ENCODE results near the gene NTN3. TPM values are rescaled to one million over a fixed set of nuclear protein-coding genes. Genes with fewer than 3 reads are reported as not detected.

NTN3 gene
- polyA plus RNA-seq, 2 of the 4 experiments (the other 2 are of a cell fraction): not detected

- TF ChIP-seq POLR2A (IDR thresholded peaks at IDR 0.05; ENCODE audit: low read length) (no peak), JUNB (IDR thresholded peaks at IDR 0.05) (no peak)
Measured at GRCh38 chr16:2517954-2518605, 47.0 kb downstream of the NTN3 start (continued).

GRCh38 chr16:2518823-2519710 is 48.0 kb downstream of the NTN3 start:
- peak; percentile 2 to 35; a peak in 3 of 6 replicates for ATAC-seq
- POLR2A ChIA-PET: interaction anchor here (1.2 to 2.8 kb wide), 2 partner anchors 13 to 364 kb away, joined by 4 to 21 read pairs; partner anchors contain the start of genes CEMP1 and TRAF7

DNA sequence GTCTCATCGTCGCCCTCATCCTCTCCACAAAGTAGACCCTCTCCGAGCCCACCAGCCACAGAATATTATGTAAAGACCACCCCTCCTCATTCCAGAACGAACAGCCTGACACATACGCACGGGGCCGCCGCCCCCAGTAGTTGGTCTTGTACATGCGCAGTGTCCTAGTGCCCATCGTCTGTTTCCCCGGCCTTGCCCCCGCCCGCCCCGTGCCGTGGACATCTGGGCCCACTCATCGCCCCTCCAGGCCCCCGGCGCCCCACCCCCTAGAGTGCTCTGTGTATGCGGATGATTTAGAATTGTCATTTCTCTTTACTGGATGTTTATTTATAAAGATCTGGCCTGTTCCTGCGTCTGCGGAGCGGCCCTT is 48.6 kb downstream of the NTN3 start:
- CTCF ChIA-PET: interaction anchor here (3.6 kb wide), 1 partner anchor 18 kb away, joined by 13 read pairs; no protein-coding TSS in a partner anchor
- peak overlapping the region; percentile 64 to 96 for H3K27ac ChIP-seq
- peak in 1 of 2 experiments; percentile 3; a peak in 2 of 6 replicates for ATAC-seq

More at GRCh38 chr16:2518823-2519710, 48.0 kb downstream of the NTN3 start:
- CTCF ChIA-PET: interaction anchor here (1.4 to 3.6 kb wide), 2 partner anchors 12 to 18 kb away, joined by 6 to 13 read pairs; partner anchors contain the start of gene CEMP1
- Histone ChIP-seq H3K27ac (peak overlapping the region in 1 of 2 experiments; percentile 96; a peak in 1 of 6 replicates), H3K4me3 (no peak overlapping the region), H3K9me3 (no peaks in the 10 kb centered on the region), H3K4me1 (peaks cover 40% of the 10 kb centered on the region), H3K4me2 (peak overlapping the region; percentile 87)
- FAIRE-seq (no peak), DNase-seq (ENCODE audit: low read depth in 1 of 2, low spot score in 1 of 2) (no peak)
- WGBS (ENCODE audit: missing lambda C conversion rate): 94% methylated on average over 35 of the region's 39 CpGs
- no peak for TF ChIP-seq RNF2 (IDR thresholded peaks at IDR 0.05; ENCODE audit: borderline replicate concordance, low read depth)
- TF ChIP-seq MAFK (IDR thresholded peaks at IDR 0.05; ENCODE audit: partially characterized antibody): no peak
- no peak for TF ChIP-seq BHLHE40 (IDR thresholded peaks at IDR 0.05; ENCODE audit: low read depth, low read length)
- TF ChIP-seq, protein P1, sequence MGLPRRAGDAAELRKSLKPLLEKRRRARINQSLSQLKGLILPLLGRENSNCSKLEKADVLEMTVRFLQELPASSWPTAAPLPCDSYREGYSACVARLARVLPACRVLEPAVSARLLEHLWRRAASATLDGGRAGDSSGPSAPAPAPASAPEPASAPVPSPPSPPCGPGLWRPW (IDR thresholded peaks at IDR 0.05): no peak
- no peak for TF ChIP-seq CHD4 (IDR thresholded peaks at IDR 0.05; ENCODE audit: borderline replicate concordance)
- no peak for TF ChIP-seq HOXA7 (CRISPR knock-in tag; IDR thresholded peaks at IDR 0.05)
- TF ChIP-seq, protein P2, sequence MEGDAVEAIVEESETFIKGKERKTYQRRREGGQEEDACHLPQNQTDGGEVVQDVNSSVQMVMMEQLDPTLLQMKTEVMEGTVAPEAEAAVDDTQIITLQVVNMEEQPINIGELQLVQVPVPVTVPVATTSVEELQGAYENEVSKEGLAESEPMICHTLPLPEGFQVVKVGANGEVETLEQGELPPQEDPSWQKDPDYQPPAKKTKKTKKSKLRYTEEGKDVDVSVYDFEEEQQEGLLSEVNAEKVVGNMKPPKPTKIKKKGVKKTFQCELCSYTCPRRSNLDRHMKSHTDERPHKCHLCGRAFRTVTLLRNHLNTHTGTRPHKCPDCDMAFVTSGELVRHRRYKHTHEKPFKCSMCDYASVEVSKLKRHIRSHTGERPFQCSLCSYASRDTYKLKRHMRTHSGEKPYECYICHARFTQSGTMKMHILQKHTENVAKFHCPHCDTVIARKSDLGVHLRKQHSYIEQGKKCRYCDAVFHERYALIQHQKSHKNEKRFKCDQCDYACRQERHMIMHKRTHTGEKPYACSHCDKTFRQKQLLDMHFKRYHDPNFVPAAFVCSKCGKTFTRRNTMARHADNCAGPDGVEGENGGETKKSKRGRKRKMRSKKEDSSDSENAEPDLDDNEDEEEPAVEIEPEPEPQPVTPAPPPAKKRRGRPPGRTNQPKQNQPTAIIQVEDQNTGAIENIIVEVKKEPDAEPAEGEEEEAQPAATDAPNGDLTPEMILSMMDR (IDR thresholded peaks at IDR 0.05): no peak
- TF ChIP-seq KDM1A (IDR thresholded peaks at IDR 0.05; ENCODE audit: low read depth): no peak
- no peak for TF ChIP-seq JUNB (IDR thresholded peaks at IDR 0.05)
- no peak for TF ChIP-seq MAZ (IDR thresholded peaks at IDR 0.05; ENCODE audit: borderline replicate concordance, low read depth, low read length)
- no peak for TF ChIP-seq EP300 (IDR thresholded peaks at IDR 0.05)
- no peak for TF ChIP-seq ATOH8 (CRISPR knock-in tag; IDR thresholded peaks at IDR 0.05; ENCODE audit: low read depth)
- no peak for TF ChIP-seq RARB (CRISPR knock-in tag; IDR thresholded peaks at IDR 0.05)
- no peak for TF ChIP-seq CHD2 (IDR thresholded peaks at IDR 0.05; ENCODE audit: low read length, partially characterized antibody)

More for the DNA sequence above, 48.6 kb downstream of the NTN3 start:
- no peak for FAIRE-seq
- DNase-seq (ENCODE audit: low read depth in 1 of 2, low spot score in 1 of 2): no peak
- Histone ChIP-seq H3K4me3 (peak overlapping the region; percentile 58), H3K4me1 (peaks cover 40% of the 10 kb centered on the region), H3K9me3 (no peaks in the 10 kb centered on the region), H3K4me2 (peak overlapping the region; percentile 87)
- WGBS (ENCODE audit: missing lambda C conversion rate): 89% methylated on average over 15 of the region's 22 CpGs
- TF ChIP-seq MYC (IDR thresholded peaks at IDR 0.05; ENCODE audit: borderline replicate concordance, low read length) (no peak), GATA3 (IDR thresholded peaks at IDR 0.05; ENCODE audit: borderline replicate concordance) (no peak), ATOH8 (CRISPR knock-in tag; IDR thresholded peaks at IDR 0.05; ENCODE audit: low read depth) (no peak), POLR2AphosphoS2 (conservative IDR thresholded peaks at IDR 0.05; ENCODE audit: low read length) (no peak), BHLHE40 (IDR thresholded peaks at IDR 0.05; ENCODE audit: low read depth, low read length) (no peak), E2F6 (IDR thresholded peaks at IDR 0.05; ENCODE audit: borderline replicate concordance, low read depth) (no peak), HOXB5 (CRISPR knock-in tag; IDR thresholded peaks at IDR 0.05) (no peak), SMC3 (IDR thresholded peaks at IDR 0.05) (no peak), RNF2 (IDR thresholded peaks at IDR 0.05; ENCODE audit: borderline replicate concordance, low read depth) (no peak), ZSCAN20 (CRISPR knock-in tag; IDR thresholded peaks at IDR 0.05) (no peak), NFE2L2 (conservative IDR thresholded peaks at IDR 0.05; ENCODE audit: low read length) (no peak)
- TF ChIP-seq, protein P1 (IDR thresholded peaks at IDR 0.05): no peak
- POLR2A ChIA-PET: interaction anchor here (1.2 to 2.8 kb wide), 2 partner anchors 12 to 364 kb away, joined by 4 to 21 read pairs; partner anchors contain the start of genes CEMP1 and TRAF7

Data from A549 (cell line).